SK-N-SH treated with all-trans-retinoic acid at 6 μM for 48 hours (cell line): ENCODE measurements around the gene CHST9.

Experiments
- ATAC-seq: fragments of 200-7000 bp; cut with Tn5 transposase; 3 replicates; pipeline ENCODE4 v1.9.1; 2020; ENCODE audit warnings: mild to moderate bottlenecking, moderate library complexity
- ARNTL ChIP-seq: fragments of 450-650 bp; formaldehyde crosslinking; IDR thresholded peaks from 2 replicates; pipeline ENCODE4 v1.5.0; 2020; ENCODE audit warnings: low read depth, mild to moderate bottlenecking, moderate library complexity, borderline replicate concordance
- ESRRG ChIP-seq: fragments of 250-450 bp; sonication (Bioruptor Pico); IDR thresholded peaks from 2 replicates; pipeline ENCODE4 v1.6.1; 2021; ENCODE audit warnings: mild to moderate bottlenecking
- GLIS3 ChIP-seq: fragments of 250-450 bp; sonication (Bioruptor Pico); IDR thresholded peaks from 2 replicates; pipeline ENCODE4 v1.5.0; 2020; ENCODE audit warnings: mild to moderate bottlenecking, moderate library complexity
- ISL1 ChIP-seq: fragments of 250-450 bp; sonication (Bioruptor Pico); IDR thresholded peaks from 2 replicates; pipeline ENCODE4 v2.1.2; 2022; ENCODE audit warnings: mild to moderate bottlenecking, moderate library complexity
- OSR1 ChIP-seq: fragments of 250-450 bp; sonication (Bioruptor Pico); IDR thresholded peaks from 2 replicates; pipeline ENCODE4 v1.8.0; 2022; ENCODE audit warnings: moderate library complexity, mild to moderate bottlenecking, inconsistent platforms
- PPARA ChIP-seq: fragments of 250-450 bp; sonication (Bioruptor Pico); IDR thresholded peaks from 2 replicates; pipeline ENCODE4 v1.5.0; 2020; ENCODE audit warnings: mild to moderate bottlenecking, borderline replicate concordance
- RARB ChIP-seq: fragments of 250-450 bp; sonication (Bioruptor Pico); IDR thresholded peaks from 2 replicates; pipeline ENCODE4 v1.8.0; 2021; ENCODE audit warnings: mild to moderate bottlenecking, moderate library complexity
- SNAI2 ChIP-seq: fragments of 250-450 bp; sonication (Bioruptor Pico); IDR thresholded peaks from 2 replicates; pipeline ENCODE4 v1.5.0; 2020; ENCODE audit warnings: mild to moderate bottlenecking, moderate library complexity
- TOX ChIP-seq: fragments of 250-450 bp; sonication (Bioruptor Pico); IDR thresholded peaks from 2 replicates; pipeline ENCODE4 v1.8.0; 2021; ENCODE audit warnings: mild to moderate bottlenecking, moderate library complexity, borderline replicate concordance
- ZC3H10 ChIP-seq: fragments of 250-450 bp; sonication (Bioruptor Pico); IDR thresholded peaks from 2 replicates; pipeline ENCODE4 v1.5.1; 2021; ENCODE audit warnings: mild to moderate bottlenecking, moderate library complexity
- ZFP3 ChIP-seq: fragments of 250-450 bp; sonication (Bioruptor Pico); IDR thresholded peaks from 2 replicates; pipeline ENCODE4 v1.5.0; 2020; ENCODE audit warnings: mild to moderate bottlenecking, moderate library complexity
- ZFP30 ChIP-seq: fragments of 450-650 bp; formaldehyde crosslinking; IDR thresholded peaks from 2 replicates; pipeline ENCODE4 v1.5.0; 2022; ENCODE audit warnings: mild to moderate bottlenecking, moderate library complexity
- ZNF565 ChIP-seq: fragments of 450-650 bp; formaldehyde crosslinking; conservative IDR thresholded peaks from 2 replicates; pipeline ENCODE4 v1.5.0; 2020; ENCODE audit warnings: low read depth, mild to moderate bottlenecking, moderate library complexity
- ZNF70 ChIP-seq: fragments of 450-650 bp; formaldehyde crosslinking; IDR thresholded peaks from 2 replicates; pipeline ENCODE4 v1.5.0; 2020; ENCODE audit warnings: mild to moderate bottlenecking, moderate library complexity
- ZNF8 ChIP-seq: fragments of 450-650 bp; formaldehyde crosslinking; IDR thresholded peaks from 2 replicates; pipeline ENCODE4 v1.5.0; 2020; ENCODE audit warnings: mild to moderate bottlenecking, moderate library complexity
- TF ChIP-seq, protein P1 (sequence below): fragments of 250-450 bp; sonication (Bioruptor Pico); IDR thresholded peaks from 2 replicates; pipeline ENCODE4 v1.8.0; 2021; ENCODE audit warnings: low read depth, mild to moderate bottlenecking, moderate library complexity, borderline replicate concordance
- TF ChIP-seq, protein P2 (sequence below): fragments of 250-450 bp; sonication (Bioruptor Pico); IDR thresholded peaks from 2 replicates; pipeline ENCODE4 v1.5.0; 2020; ENCODE audit warnings: mild to moderate bottlenecking, moderate library complexity
- TF ChIP-seq, protein P3 (sequence below): fragments of 250-450 bp; sonication (Bioruptor Pico); IDR thresholded peaks from 2 replicates; pipeline ENCODE4 v1.5.1; 2020; ENCODE audit warnings: low read depth, mild to moderate bottlenecking, moderate library complexity
- TF ChIP-seq, protein P4 (sequence below): fragments of 250-450 bp; sonication (Bioruptor Pico); IDR thresholded peaks from 2 replicates; pipeline ENCODE4 v1.5.1; 2021; ENCODE audit warnings: mild to moderate bottlenecking, moderate library complexity

Gene CHST9

DNA sequence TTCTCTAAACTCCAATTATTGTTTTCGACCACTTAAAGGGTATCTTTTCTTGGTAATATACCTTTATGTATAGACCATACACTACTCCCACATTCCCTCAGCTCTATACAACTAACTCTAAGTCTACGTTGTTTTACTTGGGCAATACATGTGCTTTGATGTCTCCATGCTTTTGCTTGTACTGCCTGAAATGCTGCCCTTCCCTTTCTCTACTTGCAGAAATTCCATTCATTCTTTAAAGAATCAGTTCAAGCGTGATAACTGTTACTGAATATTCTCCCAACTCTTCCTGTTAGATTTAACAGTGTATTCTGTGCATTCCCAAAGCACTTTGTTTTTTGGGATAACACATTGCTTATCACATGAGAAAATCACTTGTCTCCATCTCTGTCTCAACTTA, 162.6 kb downstream of the CHST9 start:
- no peak for ATAC-seq
- TF ChIP-seq ISL1 (CRISPR knock-in tag) (no peak), ZC3H10 (CRISPR knock-in tag) (no peak), RARB (no peak), ZNF70 (no peak), ZNF8 (CRISPR knock-in tag) (no peak)

DNA sequence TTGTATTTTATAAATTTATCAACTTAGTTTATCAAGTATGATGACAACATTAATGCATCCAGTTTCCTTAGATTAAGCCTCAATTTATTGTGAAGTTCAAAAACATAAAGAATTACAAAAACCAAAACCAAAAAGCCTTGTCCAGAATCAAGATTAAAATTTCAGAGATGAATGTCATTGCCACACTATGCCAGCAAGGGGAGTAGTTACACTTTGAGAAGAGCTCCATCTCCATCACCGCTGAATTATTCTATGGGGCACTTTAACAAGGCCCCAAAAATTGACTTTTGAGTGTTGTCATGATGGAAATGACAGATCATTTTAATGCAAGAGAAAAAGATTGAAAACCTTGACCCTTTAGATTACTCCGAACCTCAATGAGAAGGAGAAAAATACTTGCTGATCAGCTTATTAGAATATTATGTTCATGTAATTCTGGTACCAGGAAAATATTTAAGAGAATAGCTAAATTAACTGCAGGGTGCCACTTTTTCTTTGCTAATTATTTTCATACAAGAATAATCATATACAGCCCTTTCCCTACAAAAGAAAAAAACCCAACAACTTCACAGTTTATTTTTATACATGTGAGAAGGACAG, 167.1 kb downstream of the CHST9 start:
- no peak for TF ChIP-seq SNAI2
- TF ChIP-seq, all 23 proteins: peak for 0
- ATAC-seq = peak; percentile 35; the same call in 1 of the 3 replicates

DNA sequence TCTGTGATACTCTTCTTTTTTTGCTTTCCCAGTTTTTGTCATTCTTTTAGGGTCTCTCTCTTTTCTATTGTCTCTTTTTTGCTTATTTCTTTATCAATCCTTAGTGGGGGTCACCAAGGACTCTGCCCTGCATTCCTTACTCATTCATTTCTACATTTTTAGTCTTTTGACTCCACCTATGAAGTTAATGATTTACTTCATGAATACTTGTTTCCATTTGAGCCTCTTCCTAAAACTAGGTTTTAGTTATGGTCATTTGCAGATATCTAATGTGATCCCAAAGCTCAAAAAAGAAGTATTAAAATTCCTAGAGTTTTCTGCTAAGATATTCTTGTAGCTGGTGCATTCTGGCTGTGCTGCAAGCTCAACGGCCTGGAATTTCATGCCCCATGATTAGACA, 170.3 kb downstream of the CHST9 start:
- ATAC-seq = no peak
- TF ChIP-seq RARB (no peak), ZFP3 (CRISPR knock-in tag) (no peak), ZFP30 (CRISPR knock-in tag) (no peak), TOX (CRISPR knock-in tag) (no peak), ZNF8 (CRISPR knock-in tag) (no peak), GLIS3 (CRISPR knock-in tag) (no peak), PPARA (CRISPR knock-in tag) (no peak)
- TF ChIP-seq, protein P1, sequence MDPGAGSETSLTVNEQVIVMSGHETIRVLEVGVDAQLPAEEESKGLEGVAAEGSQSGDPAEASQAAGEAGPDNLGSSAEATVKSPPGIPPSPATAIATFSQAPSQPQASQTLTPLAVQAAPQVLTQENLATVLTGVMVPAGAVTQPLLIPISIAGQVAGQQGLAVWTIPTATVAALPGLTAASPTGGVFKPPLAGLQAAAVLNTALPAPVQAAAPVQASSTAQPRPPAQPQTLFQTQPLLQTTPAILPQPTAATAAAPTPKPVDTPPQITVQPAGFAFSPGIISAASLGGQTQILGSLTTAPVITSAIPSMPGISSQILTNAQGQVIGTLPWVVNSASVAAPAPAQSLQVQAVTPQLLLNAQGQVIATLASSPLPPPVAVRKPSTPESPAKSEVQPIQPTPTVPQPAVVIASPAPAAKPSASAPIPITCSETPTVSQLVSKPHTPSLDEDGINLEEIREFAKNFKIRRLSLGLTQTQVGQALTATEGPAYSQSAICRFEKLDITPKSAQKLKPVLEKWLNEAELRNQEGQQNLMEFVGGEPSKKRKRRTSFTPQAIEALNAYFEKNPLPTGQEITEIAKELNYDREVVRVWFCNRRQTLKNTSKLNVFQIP (CRISPR knock-in tag) = no peak
- TF ChIP-seq, all 23 proteins: peak for 0

DNA sequence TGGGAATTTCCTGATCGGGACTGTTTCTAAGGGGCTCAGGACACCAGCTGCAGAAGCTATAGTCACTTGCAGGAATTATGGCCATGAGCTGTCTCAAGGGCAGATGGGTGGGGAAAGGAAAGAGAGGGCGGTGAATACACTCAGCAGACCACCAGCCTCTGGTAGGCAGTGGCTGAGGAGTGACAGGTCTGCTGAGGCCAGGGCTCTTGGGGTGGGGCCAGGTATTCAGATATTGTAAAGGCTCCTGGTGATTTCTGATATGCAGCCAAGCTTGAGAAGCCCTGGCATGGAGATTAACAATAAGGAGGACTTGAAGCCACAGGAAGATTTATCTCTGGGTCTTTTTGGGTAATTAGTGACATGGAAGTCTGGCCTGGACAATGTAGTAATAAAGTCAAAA, 174.3 kb downstream of the CHST9 start:
- ATAC-seq = no peak
- TF ChIP-seq OSR1 (CRISPR knock-in tag) = no peak
- no peak for TF ChIP-seq ESRRG
- TF ChIP-seq ZC3H10 (CRISPR knock-in tag) = no peak
- no peak for TF ChIP-seq ZNF565 (CRISPR knock-in tag)
- TF ChIP-seq, protein P2, sequence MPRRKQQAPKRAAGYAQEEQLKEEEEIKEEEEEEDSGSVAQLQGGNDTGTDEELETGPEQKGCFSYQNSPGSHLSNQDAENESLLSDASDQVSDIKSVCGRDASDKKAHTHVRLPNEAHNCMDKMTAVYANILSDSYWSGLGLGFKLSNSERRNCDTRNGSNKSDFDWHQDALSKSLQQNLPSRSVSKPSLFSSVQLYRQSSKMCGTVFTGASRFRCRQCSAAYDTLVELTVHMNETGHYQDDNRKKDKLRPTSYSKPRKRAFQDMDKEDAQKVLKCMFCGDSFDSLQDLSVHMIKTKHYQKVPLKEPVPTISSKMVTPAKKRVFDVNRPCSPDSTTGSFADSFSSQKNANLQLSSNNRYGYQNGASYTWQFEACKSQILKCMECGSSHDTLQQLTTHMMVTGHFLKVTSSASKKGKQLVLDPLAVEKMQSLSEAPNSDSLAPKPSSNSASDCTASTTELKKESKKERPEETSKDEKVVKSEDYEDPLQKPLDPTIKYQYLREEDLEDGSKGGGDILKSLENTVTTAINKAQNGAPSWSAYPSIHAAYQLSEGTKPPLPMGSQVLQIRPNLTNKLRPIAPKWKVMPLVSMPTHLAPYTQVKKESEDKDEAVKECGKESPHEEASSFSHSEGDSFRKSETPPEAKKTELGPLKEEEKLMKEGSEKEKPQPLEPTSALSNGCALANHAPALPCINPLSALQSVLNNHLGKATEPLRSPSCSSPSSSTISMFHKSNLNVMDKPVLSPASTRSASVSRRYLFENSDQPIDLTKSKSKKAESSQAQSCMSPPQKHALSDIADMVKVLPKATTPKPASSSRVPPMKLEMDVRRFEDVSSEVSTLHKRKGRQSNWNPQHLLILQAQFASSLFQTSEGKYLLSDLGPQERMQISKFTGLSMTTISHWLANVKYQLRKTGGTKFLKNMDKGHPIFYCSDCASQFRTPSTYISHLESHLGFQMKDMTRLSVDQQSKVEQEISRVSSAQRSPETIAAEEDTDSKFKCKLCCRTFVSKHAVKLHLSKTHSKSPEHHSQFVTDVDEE (CRISPR knock-in tag) = no peak
- TF ChIP-seq RARB = no peak
- TF ChIP-seq, protein P1 (CRISPR knock-in tag) = no peak
- TF ChIP-seq, protein P3, sequence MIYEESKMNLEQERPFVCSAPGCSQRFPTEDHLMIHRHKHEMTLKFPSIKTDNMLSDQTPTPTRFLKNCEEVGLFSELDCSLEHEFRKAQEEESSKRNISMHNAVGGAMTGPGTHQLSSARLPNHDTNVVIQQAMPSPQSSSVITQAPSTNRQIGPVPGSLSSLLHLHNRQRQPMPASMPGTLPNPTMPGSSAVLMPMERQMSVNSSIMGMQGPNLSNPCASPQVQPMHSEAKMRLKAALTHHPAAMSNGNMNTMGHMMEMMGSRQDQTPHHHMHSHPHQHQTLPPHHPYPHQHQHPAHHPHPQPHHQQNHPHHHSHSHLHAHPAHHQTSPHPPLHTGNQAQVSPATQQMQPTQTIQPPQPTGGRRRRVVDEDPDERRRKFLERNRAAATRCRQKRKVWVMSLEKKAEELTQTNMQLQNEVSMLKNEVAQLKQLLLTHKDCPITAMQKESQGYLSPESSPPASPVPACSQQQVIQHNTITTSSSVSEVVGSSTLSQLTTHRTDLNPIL = no peak
- no peak for TF ChIP-seq PPARA (CRISPR knock-in tag)
- TF ChIP-seq SNAI2 = no peak
- TF ChIP-seq, protein P4, sequence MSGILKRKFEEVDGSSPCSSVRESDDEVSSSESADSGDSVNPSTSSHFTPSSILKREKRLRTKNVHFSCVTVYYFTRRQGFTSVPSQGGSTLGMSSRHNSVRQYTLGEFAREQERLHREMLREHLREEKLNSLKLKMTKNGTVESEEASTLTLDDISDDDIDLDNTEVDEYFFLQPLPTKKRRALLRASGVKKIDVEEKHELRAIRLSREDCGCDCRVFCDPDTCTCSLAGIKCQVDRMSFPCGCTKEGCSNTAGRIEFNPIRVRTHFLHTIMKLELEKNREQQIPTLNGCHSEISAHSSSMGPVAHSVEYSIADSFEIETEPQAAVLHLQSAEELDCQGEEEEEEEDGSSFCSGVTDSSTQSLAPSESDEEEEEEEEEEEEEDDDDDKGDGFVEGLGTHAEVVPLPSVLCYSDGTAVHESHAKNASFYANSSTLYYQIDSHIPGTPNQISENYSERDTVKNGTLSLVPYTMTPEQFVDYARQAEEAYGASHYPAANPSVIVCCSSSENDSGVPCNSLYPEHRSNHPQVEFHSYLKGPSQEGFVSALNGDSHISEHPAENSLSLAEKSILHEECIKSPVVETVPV (CRISPR knock-in tag) = no peak
- no peak for TF ChIP-seq ZFP30 (CRISPR knock-in tag)
- TF ChIP-seq ARNTL (CRISPR knock-in tag) = no peak
- TF ChIP-seq ZNF70 = no peak
- TF ChIP-seq ZFP3 (CRISPR knock-in tag) = no peak
